ENCODE measurements around the gene DUS1L. TPM values are rescaled to one million over a fixed set of nuclear protein-coding genes. Genes with fewer than 3 reads are reported as not detected.

The DUS1L gene
- total and polyA plus RNA-seq, 2 experiments from 2014 or later = 66.0 to 122 TPM

GRCh38 chr17:82108038-82108437 is 42.4 kb upstream of the DUS1L start:
- peaks cover 31% of the 10 kb centered on the region for H3K4me1 ChIP-seq (ENCODE audit: insufficient read depth)
- no peaks in the 10 kb centered on the region for H3K9me2 ChIP-seq (ENCODE audit: insufficient read depth)
- H3K36me3 ChIP-seq (ENCODE audit: insufficient read depth) = no peaks in the 10 kb centered on the region
- no peaks in the 10 kb centered on the region for H3K36me3 Mint-ChIP-seq (ENCODE audit: low read depth)
- 0 out of 2 replicates have a peak, but pooled peaks cover 5% of the 10 kb centered on the region for H3F3A ChIP-seq (replicated peaks; ENCODE audit: low read depth)
- H3K27ac Mint-ChIP-seq = no peak overlapping the region
- TF ChIP-seq EZH2 (IDR thresholded peaks at IDR 0.05; ENCODE audit: low read depth, unreplicated experiment) (no peak), STAT1 (IDR thresholded peaks at IDR 0.05; ENCODE audit: unreplicated experiment) (no peak), ZNF114 (CRISPR knock-in tag; IDR thresholded peaks at IDR 0.05) (no peak), ETS1 (IDR thresholded peaks at IDR 0.05) (no peak), NANOG (IDR thresholded peaks at IDR 0.05; ENCODE audit: borderline replicate concordance) (no peak), REST (IDR thresholded peaks at IDR 0.05; ENCODE audit: unreplicated experiment) (no peak), CTCF (conservative IDR thresholded peaks at IDR 0.05; ENCODE audit: low read depth in 2 of 2) (no peak), ZNF331 (CRISPR knock-in tag; IDR thresholded peaks at IDR 0.05; ENCODE audit: low read depth) (no peak), POLR2AphosphoS5 (IDR thresholded peaks at IDR 0.05; ENCODE audit: low read depth) (no peak), CREB1 (CRISPR knock-in tag; IDR thresholded peaks at IDR 0.05; ENCODE audit: low read depth) (no peak), ZNF462 (CRISPR knock-in tag; IDR thresholded peaks at IDR 0.05) (no peak), JUNB (IDR thresholded peaks at IDR 0.05; ENCODE audit: unreplicated experiment) (no peak), EZH2phosphoT487 (IDR thresholded peaks at IDR 0.05; ENCODE audit: unreplicated experiment) (no peak)
- H3K4me2 ChIP-seq = no peak overlapping the region
- no peaks in the 10 kb centered on the region for H3K79me2 ChIP-seq (replicated peaks; ENCODE audit: insufficient read depth)
- no peak overlapping the region for H3K27ac ChIP-seq (ENCODE audit: low read depth)
- peaks cover 2% of the 10 kb centered on the region; the same call in 2 of the 3 replicates for H3K9me3 Mint-ChIP-seq
- ATAC-seq (no peak), DNase-seq (ENCODE audit: low spot score) (no peak)
- H3K27me3 Mint-ChIP-seq (ENCODE audit: insufficient read depth, low read depth, poor library complexity) = peaks cover 42% of the 10 kb centered on the region
- H3K4me3 ChIP-seq = no peak overlapping the region
- no peaks in the 10 kb centered on the region for H4K20me1 ChIP-seq (replicated peaks; ENCODE audit: insufficient read depth)
- peaks cover 29% of the 10 kb centered on the region for H3K4me1 Mint-ChIP-seq
- H3K27me3 ChIP-seq (ENCODE audit: insufficient read depth) = 0 out of 2 replicates have a peak, but pooled peaks cover 4% of the 10 kb centered on the region
- H2AFZ ChIP-seq = no peak overlapping the region
- no peak overlapping the region for H3K4me3 Mint-ChIP-seq

All from GM23338 (cell line).